ELR (cell line): ENCODE data around the gene LRRC41.
"Not testable (repeated sequence)": the region's sequence is repeated elsewhere in the genome, so short reads cannot be mapped to it uniquely, and the experiment has no call there.

ENCODE experiments used
- DNase-seq: peaks from one replicate; pipeline ENCODE4 v3.0.0-alpha.2; 2015; ENCODE audit warnings: low read depth

The LRRC41 gene

GRCh38 chr1:46242918-46243317 lies 60.5 kb downstream of the LRRC41 start:
- no peak for DNase-seq

DNA sequence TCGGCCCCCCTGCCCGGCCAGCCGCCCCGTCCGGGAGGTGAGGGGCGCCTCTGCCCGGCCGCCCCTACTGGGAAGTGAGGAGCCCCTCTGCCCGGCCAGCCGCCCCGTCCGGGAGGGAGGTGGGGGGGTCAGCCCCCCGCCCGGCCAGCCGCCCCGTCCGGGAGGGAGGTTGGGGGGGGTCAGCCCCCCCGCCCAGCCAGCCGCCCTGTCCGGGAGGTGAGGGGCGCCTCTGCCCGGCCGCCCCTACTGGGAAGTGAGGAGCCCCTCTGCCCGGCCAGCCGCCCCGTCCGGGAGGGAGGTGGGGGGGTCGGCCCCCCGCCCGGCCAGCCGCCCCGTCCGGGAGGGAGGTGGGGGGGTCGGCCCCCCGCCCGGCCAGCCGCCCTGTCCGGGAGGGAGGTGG lies 61.7 kb downstream of the LRRC41 start:
- not testable (repeated sequence) for DNase-seq

GRCh38 chr1:46238865-46239264 lies 64.6 kb downstream of the LRRC41 start:
- DNase-seq = peak; percentile 55

- DNase-seq = no peak
Measured at GRCh38 chr1:46236882-46237281, 66.5 kb downstream of the LRRC41 start.

DNA sequence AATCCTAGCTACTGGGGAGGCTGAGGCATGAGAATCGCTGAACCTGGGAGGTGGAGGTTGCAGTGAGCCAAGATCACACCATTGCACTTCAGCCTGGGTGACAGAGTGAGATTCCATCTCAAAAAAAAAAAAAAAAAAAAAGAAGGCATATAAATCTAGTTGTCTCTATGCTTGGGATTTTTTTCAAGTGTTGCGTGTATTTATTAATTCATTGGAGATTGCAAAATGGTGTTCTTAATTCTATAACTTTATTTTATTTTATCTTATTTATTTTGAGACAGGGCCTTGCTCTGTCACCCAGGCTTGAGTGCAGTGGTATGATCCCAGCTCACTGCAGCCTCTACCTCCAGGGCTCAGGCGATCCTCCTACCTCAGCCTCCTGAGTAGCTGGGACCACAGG lies 72.2 kb downstream of the LRRC41 start:
- not testable (repeated sequence) for DNase-seq
